Fibroblast of villous mesenchyme (primary cell): Measurements from ENCODE around the gene WASF2. TPM values are rescaled to one million over a fixed set of nuclear protein-coding genes. Genes with fewer than 3 reads are reported as not detected.

Experiments used
- DNase-seq: peaks from one replicate; pipeline ENCODE4 v3.0.0-alpha.2; 2010; ENCODE audit warnings: low read depth
- H3K4me3 ChIP-seq: 2 replicates; pipeline ENCODE4 v1.5.1; 2011; ENCODE audit warnings: low read depth, mild to moderate bottlenecking, low read length
- total RNA-seq: library from RNA; depleted of rRNA; stranded (reverse); fragments of >200 nt; gene quantifications from 2 replicates; pipeline ENCODE4 v1.2.3, GENCODE V29; 2012
- TF ChIP-seq, protein P1 (sequence below): IDR thresholded peaks from 2 replicates; pipeline ENCODE4 v1.5.1; 2012; ENCODE audit warnings: low read depth, mild to moderate bottlenecking, low read length; ENCODE audit not compliant: insufficient read depth

Gene WASF2
- total RNA-seq, 1 donor = 16.0 TPM

DNA sequence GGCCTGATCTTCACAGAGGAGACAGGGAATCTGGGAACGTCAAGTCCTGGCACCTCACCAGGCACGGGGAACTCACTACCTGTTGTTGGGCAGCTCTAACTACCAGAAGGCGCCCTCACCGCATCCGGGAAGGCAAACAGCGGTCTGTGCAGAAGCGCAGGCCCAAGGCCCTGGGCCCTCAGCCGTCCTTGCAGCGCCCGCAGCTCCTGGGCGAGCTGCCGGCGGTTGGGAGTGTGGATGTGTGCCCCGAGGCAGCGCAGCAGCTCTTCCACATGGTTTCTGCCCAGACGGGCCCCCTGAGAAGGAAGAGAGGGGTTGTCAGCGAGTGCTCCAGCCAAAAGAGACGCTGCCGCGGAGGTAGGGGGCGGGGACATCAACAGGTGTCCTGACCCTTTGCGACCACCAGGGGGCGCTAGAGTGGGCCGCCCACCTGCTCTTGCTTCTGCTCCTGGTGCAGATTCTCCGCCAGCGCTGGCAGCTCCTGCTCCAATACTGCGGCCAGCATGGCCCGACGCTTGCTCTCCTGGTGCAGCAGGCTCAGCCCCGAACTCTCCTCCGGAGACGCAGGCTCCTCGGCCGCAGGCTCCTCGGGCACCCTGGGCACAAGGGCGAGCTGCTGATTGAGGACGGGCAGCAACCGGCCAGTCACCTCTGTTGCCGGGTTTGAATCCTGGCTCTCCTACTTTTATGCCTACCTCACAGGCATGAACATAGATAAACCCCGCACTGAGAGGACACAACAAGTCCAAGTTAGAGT, 132.5 kb downstream of the WASF2 start:
- no peak overlapping the region for H3K4me3 ChIP-seq
- DNase-seq = peak; percentile 51
- TF ChIP-seq, protein P1, sequence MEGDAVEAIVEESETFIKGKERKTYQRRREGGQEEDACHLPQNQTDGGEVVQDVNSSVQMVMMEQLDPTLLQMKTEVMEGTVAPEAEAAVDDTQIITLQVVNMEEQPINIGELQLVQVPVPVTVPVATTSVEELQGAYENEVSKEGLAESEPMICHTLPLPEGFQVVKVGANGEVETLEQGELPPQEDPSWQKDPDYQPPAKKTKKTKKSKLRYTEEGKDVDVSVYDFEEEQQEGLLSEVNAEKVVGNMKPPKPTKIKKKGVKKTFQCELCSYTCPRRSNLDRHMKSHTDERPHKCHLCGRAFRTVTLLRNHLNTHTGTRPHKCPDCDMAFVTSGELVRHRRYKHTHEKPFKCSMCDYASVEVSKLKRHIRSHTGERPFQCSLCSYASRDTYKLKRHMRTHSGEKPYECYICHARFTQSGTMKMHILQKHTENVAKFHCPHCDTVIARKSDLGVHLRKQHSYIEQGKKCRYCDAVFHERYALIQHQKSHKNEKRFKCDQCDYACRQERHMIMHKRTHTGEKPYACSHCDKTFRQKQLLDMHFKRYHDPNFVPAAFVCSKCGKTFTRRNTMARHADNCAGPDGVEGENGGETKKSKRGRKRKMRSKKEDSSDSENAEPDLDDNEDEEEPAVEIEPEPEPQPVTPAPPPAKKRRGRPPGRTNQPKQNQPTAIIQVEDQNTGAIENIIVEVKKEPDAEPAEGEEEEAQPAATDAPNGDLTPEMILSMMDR = peak; percentile 75

DNA sequence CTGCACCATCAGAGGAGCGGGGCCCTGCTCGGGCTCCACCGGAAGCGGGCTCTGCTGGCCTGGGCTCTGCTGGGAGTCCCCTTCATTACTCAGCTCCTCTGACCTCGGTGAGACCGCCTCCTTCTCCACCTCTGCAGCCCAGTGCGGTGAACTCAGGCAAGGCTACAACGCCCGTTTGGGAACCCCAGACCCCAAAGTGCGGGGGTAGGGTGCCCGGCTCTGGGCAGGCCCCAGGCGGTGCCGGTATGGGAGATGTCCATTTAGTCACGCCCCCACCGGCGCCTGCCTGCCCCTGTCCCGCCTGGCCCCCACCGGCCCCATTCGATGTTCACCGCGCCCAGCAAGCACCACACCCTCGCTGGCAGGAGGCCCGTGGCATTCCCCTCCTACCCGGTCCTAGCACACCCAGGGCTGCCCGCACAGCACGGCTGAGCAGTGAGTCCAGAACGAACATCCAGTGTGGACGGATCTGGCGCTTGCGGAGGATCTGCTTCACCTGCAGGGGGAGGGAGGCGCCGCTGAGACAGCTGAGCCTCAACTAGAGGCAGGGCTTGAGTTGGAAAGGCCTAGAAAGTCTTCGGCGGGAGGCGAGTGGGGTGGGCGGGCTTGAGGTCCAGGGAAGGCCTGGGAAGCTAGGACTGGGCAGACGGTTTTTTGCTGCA, 133.2 kb downstream of the WASF2 start:
- TF ChIP-seq, protein P1 = no peak
- no peak overlapping the region for H3K4me3 ChIP-seq
- DNase-seq = no peak

DNA sequence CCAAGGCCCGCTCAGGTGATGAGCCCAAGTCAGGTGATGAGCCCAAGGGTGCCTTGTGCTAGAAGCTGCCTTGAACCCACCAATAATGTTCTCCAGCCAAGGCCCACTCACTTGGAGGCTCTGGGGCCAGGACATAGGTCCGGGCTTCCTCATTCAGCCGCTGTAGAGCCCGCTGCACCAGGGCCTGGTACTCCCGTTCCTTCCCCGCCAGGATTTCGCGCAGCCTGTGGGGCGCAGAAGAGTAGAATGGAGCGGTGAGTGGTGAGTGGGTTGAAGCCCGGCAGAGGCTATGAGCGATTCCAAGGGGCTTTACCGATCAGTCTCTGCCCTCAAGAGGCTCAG, 133.7 kb downstream of the WASF2 start:
- no peak for DNase-seq
- no peak overlapping the region for H3K4me3 ChIP-seq

DNA sequence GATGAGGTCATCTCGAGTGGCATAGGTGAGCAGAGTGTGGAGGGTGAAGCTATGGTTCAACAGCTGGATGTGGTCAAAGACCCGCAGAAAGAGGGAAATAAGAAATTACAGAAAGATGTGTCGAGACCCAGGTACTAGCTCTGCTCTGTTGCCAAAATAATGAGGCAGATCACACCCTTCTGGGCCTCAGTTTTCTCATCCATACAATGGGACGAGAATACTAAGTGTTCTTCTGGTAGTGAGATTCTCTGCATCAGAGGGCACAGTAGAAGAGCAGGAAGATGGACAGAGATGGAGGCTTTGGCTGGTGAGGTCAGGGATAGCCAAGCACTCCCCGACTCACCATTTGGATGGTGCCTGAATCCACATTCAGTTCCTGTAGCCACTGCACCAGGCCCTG, 134.3 kb downstream of the WASF2 start:
- DNase-seq = no peak
- no peak overlapping the region for H3K4me3 ChIP-seq
- TF ChIP-seq, protein P1 = no peak

More for the DNA sequence above, 133.7 kb downstream of the WASF2 start:
- TF ChIP-seq, protein P1 = no peak

Other genes with a start within 250 kb of the WASF2 start
- 17.3 and 23.5 TPM in 2 replicates for gene TMEM222, start 168.0 kb downstream of the WASF2 start, total RNA-seq
- under 0.01 and 0.32 TPM in 2 replicates for gene SYTL1, start 148.1 kb downstream of the WASF2 start, total RNA-seq
- gene MAP3K6, start 123.2 kb downstream of the WASF2 start, total RNA-seq = 24.2 and 25.9 TPM in 2 replicates
- not detected in 2 replicates for gene FCN3, start 115.3 kb downstream of the WASF2 start, total RNA-seq
- not detected in 2 replicates for gene CD164L2, start 106.8 kb downstream of the WASF2 start, total RNA-seq
- 0.64 and 0.86 TPM in 2 replicates for gene GPR3, start 97.5 kb downstream of the WASF2 start, total RNA-seq
- gene AHDC1, start 114.0 kb upstream of the WASF2 start, total RNA-seq = 17.1 and 22.5 TPM in 2 replicates
- gene FGR, start 145.0 kb upstream of the WASF2 start, total RNA-seq = not detected in 2 replicates
- 39.3 and 56.1 TPM in 2 replicates for gene IFI6, start 182.0 kb upstream of the WASF2 start, total RNA-seq
- 16.0 and 20.0 TPM in 2 replicates for gene FAM76A, start 235.8 kb upstream of the WASF2 start, total RNA-seq